ENCODE data around the gene EFNA5.

Gene EFNA5

GRCh38 chr5:107672211-107673038, 1.7 kb upstream of the EFNA5 start:
- no peak for DNase-seq (ENCODE audit: low read depth)

- no peak for DNase-seq (ENCODE audit: low read depth)
These were observed 1.0 kb upstream of the EFNA5 start for GRCh38 chr5:107671742-107672210.

GRCh38 chr5:107670087-107670931, 428 bp downstream of the EFNA5 start:
- no peak for DNase-seq (ENCODE audit: low read depth)

- DNase-seq (ENCODE audit: low read depth) = no peak
These were observed 1.4 kb downstream of the EFNA5 start for GRCh38 chr5:107669096-107670031.

- DNase-seq (ENCODE audit: low read depth) = no peak
These were observed 2.3 kb downstream of the EFNA5 start for GRCh38 chr5:107668154-107669095.

GRCh38 chr5:107666051-107666655, 4.6 kb downstream of the EFNA5 start:
- no peak for DNase-seq (ENCODE audit: low read depth)

GRCh38 chr5:107665036-107665570, 5.6 kb downstream of the EFNA5 start:
- DNase-seq (ENCODE audit: low read depth) = no peak

- no peak for DNase-seq (ENCODE audit: low read depth)
These were observed 7.0 kb downstream of the EFNA5 start for GRCh38 chr5:107663697-107664096.

- DNase-seq (ENCODE audit: low read depth) = no peak
These were observed 9.1 kb downstream of the EFNA5 start for GRCh38 chr5:107661650-107662044.

- no peak for DNase-seq (ENCODE audit: low read depth)
These were observed 9.6 kb downstream of the EFNA5 start for GRCh38 chr5:107661038-107661649.

- no peak for DNase-seq (ENCODE audit: low read depth)
These were observed 12.2 kb downstream of the EFNA5 start for GRCh38 chr5:107658528-107658927.

- DNase-seq (ENCODE audit: low read depth) = no peak
These were observed 14.9 kb downstream of the EFNA5 start for GRCh38 chr5:107655831-107656230.

- DNase-seq (ENCODE audit: low read depth) = no peak
These were observed 15.9 kb downstream of the EFNA5 start for GRCh38 chr5:107654827-107655226.

GRCh38 chr5:107653685-107654084, 17.1 kb downstream of the EFNA5 start:
- no peak for DNase-seq (ENCODE audit: low read depth)

GRCh38 chr5:107652839-107653607, 17.7 kb downstream of the EFNA5 start:
- no peak for DNase-seq (ENCODE audit: low read depth)

GRCh38 chr5:107652408-107652807, 18.3 kb downstream of the EFNA5 start:
- no peak for DNase-seq (ENCODE audit: low read depth)

- no peak for DNase-seq (ENCODE audit: low read depth)
These were observed 19.4 kb downstream of the EFNA5 start for GRCh38 chr5:107651325-107651724.

- DNase-seq (ENCODE audit: low read depth) = no peak
These were observed 24.3 kb downstream of the EFNA5 start for GRCh38 chr5:107646418-107646817.

GRCh38 chr5:107640568-107640967, 30.2 kb downstream of the EFNA5 start:
- no peak for DNase-seq (ENCODE audit: low read depth)
